GM11168 (cell line): ENCODE measurements around the gene SLC37A1.

Experiments
- in situ Hi-C: fragments of 300-500 bp; cut with MboI; formaldehyde crosslinking; loops from one replicate; pipeline ENCODE4 v1.12.0; 2022; ENCODE audit warnings: low sequenced_read_pairs; ENCODE audit not compliant: unreplicated experiment

SLC37A1 gene

DNA sequence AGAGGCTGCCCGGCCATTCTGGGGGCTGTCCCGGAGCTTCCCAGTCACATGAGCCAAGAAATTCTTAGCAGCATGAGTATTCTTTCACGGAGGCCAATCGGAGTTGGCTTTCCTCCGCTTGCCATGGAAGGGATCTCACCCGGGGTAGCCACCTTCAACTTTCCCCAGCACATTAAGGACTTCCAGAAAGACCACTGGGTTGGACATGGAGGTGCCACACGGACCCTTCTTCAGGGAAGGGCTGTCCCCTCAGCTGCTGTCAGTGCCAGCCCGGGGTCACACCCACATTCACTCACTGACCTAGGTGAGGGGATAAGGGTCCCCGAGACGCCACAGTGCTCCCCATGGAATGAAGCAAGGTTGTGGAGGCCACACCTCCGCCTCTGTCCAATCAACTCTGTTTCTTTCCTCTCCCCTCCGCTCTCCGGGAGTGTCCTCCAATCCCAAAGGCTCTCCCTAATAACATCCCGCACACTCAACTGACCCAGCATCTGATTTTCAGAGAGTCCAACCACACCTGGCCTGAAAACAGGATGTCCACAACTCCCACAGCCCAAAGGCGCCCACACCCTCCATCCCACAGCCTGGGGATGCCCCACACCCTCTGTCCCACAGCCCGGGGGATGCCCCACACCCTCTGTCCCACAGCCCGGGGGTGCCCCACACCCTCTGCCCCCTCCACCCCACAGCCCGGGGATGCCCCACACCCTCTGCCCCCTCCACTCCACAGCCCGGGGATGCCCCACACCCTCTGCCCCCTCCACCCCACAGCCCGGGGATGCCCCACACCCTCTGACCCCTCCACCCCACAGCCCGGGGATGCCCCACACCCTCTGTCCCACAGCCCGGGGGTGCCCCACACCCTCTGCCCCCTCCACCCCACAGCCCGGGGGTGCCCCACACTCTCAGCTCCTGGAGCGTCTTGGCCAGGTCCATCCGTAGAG is 37.0 kb upstream of the SLC37A1 start:
- in situ Hi-C loops, result no loop called here

GRCh38 chr21:42478504-42478903 is 35.1 kb upstream of the SLC37A1 start:
- in situ Hi-C loops, result no loop called here

GRCh38 chr21:42479582-42479981 is 34.1 kb upstream of the SLC37A1 start:
- in situ Hi-C loops, result no loop called here

DNA sequence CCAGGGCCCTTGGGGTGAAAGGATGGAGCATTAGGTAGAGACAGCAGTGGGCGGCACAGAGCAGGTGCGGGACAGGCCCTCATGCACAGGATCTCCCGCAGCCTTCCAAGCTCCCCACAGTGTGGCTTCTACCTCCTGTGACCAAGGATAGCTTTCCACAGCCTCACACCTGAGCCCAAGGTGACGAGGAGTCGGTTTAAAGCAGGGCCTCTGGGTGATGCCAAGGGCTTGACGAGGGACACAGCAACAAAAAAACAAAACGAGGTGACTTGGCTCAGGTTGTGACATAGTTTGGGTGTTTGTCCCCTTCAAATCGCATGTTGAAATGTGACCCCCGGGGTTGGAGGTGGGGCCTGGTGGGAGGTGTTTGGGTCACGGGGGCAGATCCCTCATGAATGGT is 32.9 kb upstream of the SLC37A1 start:
- in situ Hi-C loops, result no loop called here

- in situ Hi-C loops, result no loop called here
Measured at GRCh38 chr21:42481169-42481568, 32.5 kb upstream of the SLC37A1 start.

GRCh38 chr21:42484966-42485365 is 28.7 kb upstream of the SLC37A1 start:
- in situ Hi-C loops, result no loop called here

GRCh38 chr21:42486072-42486471 is 27.6 kb upstream of the SLC37A1 start:
- in situ Hi-C loops, result no loop called here

DNA sequence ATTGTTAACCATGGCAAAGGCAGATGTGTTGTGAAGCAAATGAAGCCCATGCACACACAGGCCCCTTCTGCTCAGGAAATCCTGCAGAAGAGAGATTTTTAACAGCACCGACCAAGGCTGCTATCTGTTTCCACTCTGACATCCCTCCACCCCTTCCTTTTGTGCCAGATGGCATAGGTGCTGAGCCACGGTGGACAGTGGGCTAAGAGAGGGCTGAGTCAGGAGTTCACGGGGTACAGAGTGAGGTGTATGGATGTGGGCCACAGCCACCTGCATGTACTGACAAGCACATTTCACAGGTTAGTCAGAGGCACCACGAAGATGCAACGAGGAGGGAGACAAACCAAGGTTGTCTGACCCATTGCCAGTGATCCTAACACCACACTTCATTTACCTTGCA is 27.1 kb upstream of the SLC37A1 start:
- in situ Hi-C loops, result no loop called here

- in situ Hi-C loops, result no loop called here
Measured at GRCh38 chr21:42489006-42489563, 24.6 kb upstream of the SLC37A1 start.

GRCh38 chr21:42489991-42490390 is 23.7 kb upstream of the SLC37A1 start:
- in situ Hi-C loops, result no loop called here

GRCh38 chr21:42490720-42491119 is 22.9 kb upstream of the SLC37A1 start:
- in situ Hi-C loops, result no loop called here

GRCh38 chr21:42491328-42491727 is 22.3 kb upstream of the SLC37A1 start:
- in situ Hi-C loops, result no loop called here

- in situ Hi-C loops, result no loop called here
Measured at GRCh38 chr21:42492201-42492600, 21.5 kb upstream of the SLC37A1 start.

GRCh38 chr21:42493109-42494060 is 20.3 kb upstream of the SLC37A1 start:
- in situ Hi-C loops, result no loop called here

DNA sequence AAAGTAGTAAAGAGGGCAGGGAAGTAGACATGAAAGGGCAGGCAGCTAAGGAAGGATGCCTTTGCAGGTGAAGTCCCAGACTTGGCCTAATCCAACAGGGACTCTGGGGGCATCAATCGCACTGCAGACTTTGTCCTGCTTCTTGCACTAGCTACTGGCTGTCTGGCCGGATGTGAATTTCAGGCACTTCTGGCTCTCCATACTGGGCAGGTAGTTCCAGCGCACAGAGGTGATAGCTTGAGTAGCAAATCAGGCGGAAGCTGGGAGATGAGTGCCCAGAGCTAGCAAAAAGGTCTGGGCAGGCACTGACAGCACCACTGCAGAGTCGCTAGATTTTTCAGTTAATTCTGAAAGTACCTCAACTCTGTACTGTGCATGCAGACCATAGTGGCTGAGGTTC is 18.6 kb upstream of the SLC37A1 start:
- in situ Hi-C loops, result no loop called here

GRCh38 chr21:42495765-42496119 is 17.9 kb upstream of the SLC37A1 start:
- in situ Hi-C loops, result no loop called here

DNA sequence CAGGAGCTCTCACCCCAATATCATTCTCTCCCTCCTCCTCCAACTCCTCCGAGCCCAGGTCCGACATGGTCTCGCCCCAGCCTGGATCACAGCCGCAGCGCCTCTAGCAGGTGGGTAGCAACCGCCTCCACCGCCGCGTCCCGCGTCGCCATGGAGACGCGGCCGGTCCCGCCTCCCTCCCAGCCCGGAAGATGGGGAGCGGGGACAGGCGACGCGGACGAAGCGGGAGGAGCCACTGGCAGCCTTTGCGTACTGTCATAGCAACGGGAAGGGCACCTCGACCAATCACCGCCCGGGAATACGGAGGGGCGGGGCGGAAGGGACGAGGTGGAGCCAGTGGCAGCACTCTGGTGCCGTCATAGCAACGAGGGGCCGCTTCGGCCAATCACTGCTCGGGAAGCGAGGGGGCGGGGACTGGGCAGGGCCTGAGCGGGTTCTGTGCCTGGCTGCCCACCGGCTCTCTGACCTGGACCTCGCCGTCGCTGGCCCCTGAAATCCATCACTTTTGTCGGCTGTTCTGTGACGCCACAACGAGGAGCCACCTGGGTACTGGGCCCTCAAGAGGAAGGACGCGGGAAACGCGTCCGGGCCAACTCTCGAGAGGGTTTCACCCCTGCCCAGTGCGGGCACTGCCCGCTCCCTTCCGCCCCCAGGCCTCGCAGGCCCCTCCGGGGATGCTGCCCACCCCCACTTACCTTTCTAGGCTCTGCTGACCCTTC is 17.4 kb upstream of the SLC37A1 start, which contains the start of gene RSPH1:
Gene RSPH1, minus strand, starts transcription at position 105 of the 719 bp plus-strand sequence. Its CDS starts 38 bp downstream, at position 67.
- in situ Hi-C loops, result no loop called here

- in situ Hi-C loops, result no loop called here
Measured at GRCh38 chr21:42496839-42497202, 16.8 kb upstream of the SLC37A1 start.

GRCh38 chr21:42498012-42498411 is 15.6 kb upstream of the SLC37A1 start:
- in situ Hi-C loops, result no loop called here
